RWPE2 (cell line): ENCODE data around the gene PRKCH.
"Not testable (repeated sequence)": the region's sequence is repeated elsewhere in the genome, so short reads cannot be mapped to it uniquely, and the experiment has no call there.

Experiments used
- ATAC-seq: fragments of 200-7000 bp; cut with Tn5 transposase; 3 replicates; pipeline ENCODE4 v1.9.1; 2021; ENCODE audit warnings: low read depth
- DNase-seq: peaks from one replicate; pipeline ENCODE4 v3.0.0-alpha.2; 2020; ENCODE audit warnings: low spot score
- H3K27ac ChIP-seq: fragments of 450-650 bp; 2 replicates; pipeline ENCODE4 v1.5.1; 2017; ENCODE audit warnings: mild to moderate bottlenecking; ENCODE audit not compliant: poor library complexity, severe bottlenecking
- H3K27me3 ChIP-seq: fragments of 250-450 bp; sonication (Bioruptor Pico); 2 replicates; pipeline ENCODE4 v1.5.1; 2021; ENCODE audit warnings: mild to moderate bottlenecking, moderate library complexity; ENCODE audit not compliant: insufficient read depth, poor library complexity, severe bottlenecking
- H3K36me3 ChIP-seq: fragments of 250-450 bp; sonication (Bioruptor Pico); 2 replicates; pipeline ENCODE4 v1.5.1; 2020; ENCODE audit warnings: low read depth, mild to moderate bottlenecking, moderate library complexity
- H3K4me1 ChIP-seq: fragments of 250-450 bp; sonication (Bioruptor Pico); 2 replicates; pipeline ENCODE4 v1.5.1; 2021; ENCODE audit warnings: mild to moderate bottlenecking, moderate library complexity; ENCODE audit not compliant: insufficient read depth, poor library complexity, severe bottlenecking
- H3K4me3 ChIP-seq: fragments of 250-450 bp; sonication (Bioruptor Pico); 2 replicates; pipeline ENCODE4 v1.5.1; 2021; ENCODE audit warnings: mild to moderate bottlenecking, moderate library complexity; ENCODE audit not compliant: severe bottlenecking
- H3K9me3 ChIP-seq: fragments of 250-450 bp; sonication (Bioruptor Pico); 2 replicates; pipeline ENCODE4 v1.5.1; 2021; ENCODE audit warnings: mild to moderate bottlenecking, moderate library complexity; ENCODE audit not compliant: severe bottlenecking
- TF ChIP-seq, protein P1 (sequence below): fragments of 450-650 bp; IDR thresholded peaks from one replicate; pipeline ENCODE4 v1.5.1; 2017; ENCODE audit warnings: mild to moderate bottlenecking, moderate library complexity; ENCODE audit not compliant: poor library complexity, severe bottlenecking

Gene PRKCH

DNA sequence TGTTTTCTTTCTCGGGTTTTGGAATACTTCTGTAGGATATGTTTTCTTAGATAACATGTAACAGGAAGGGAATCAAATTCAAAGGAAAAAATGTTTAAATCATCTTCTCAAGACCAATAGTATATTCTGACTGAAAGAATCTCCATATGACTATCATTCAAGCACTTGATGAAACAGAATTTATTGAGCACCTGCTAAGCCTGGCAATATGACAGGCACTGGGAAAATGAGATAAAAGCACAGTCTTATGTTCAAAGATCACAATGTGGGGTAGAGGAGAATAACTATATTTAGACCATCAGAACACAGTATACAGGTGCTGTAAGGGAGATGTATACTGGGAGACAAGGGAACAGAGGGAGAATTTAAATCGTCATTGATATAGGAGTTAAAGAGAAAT lies 21.2 kb upstream of the PRKCH start:
- TF ChIP-seq, protein P1, sequence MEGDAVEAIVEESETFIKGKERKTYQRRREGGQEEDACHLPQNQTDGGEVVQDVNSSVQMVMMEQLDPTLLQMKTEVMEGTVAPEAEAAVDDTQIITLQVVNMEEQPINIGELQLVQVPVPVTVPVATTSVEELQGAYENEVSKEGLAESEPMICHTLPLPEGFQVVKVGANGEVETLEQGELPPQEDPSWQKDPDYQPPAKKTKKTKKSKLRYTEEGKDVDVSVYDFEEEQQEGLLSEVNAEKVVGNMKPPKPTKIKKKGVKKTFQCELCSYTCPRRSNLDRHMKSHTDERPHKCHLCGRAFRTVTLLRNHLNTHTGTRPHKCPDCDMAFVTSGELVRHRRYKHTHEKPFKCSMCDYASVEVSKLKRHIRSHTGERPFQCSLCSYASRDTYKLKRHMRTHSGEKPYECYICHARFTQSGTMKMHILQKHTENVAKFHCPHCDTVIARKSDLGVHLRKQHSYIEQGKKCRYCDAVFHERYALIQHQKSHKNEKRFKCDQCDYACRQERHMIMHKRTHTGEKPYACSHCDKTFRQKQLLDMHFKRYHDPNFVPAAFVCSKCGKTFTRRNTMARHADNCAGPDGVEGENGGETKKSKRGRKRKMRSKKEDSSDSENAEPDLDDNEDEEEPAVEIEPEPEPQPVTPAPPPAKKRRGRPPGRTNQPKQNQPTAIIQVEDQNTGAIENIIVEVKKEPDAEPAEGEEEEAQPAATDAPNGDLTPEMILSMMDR, result no peak
- H3K36me3 ChIP-seq, result no peaks in the 10 kb centered on the region
- no peaks in the 10 kb centered on the region for H3K4me1 ChIP-seq
- no peaks in the 10 kb centered on the region for H3K27me3 ChIP-seq
- no peak overlapping the region for H3K4me3 ChIP-seq
- no peaks in the 10 kb centered on the region for H3K9me3 ChIP-seq
- ATAC-seq (no peak), DNase-seq (no peak)
- no peak overlapping the region for H3K27ac ChIP-seq

DNA sequence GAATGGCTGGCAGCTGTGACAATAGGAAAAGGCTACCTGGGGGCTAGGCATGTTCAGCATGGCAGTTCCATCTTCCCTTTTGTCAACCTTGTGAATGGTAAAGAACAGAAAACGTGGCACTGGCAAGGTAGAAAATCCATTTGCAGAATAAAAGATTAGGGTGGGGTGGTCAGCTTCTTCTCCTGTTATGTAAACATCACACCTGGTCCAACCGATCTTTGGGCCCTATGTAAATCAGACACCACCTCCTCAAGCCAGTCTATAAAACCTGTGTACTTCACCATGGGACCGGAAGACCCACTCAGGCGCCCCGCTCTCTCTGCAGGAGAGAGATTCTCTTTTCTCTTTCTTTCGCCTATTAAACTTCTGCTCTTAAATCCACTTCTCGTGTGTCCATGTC lies 20.6 kb upstream of the PRKCH start:
- TF ChIP-seq, protein P1, result no peak

DNA sequence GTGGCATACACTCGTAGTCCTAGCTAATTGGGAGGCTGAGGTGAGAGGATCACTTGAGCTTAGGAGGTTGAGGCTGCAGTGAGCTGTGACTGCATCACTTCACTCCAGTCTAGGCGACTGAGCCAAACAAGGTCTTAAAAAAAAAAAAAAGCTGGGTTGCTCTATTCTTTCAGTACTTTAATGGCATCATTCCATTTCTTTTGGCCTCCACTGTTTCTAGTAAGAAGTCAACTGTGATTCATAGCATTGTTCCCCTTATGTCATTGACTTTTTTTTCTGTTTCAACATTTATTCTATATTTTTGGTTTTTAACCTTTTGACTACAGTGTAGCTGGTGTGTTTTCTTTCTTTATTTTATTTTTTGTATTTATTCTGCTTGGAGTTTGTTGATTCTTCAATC lies 16.7 kb upstream of the PRKCH start:
- H3K27ac ChIP-seq, result no peak overlapping the region
- H3K36me3 ChIP-seq, result no peaks in the 10 kb centered on the region
- TF ChIP-seq, protein P1, result no peak
- H3K9me3 ChIP-seq, result no peaks in the 10 kb centered on the region
- DNase-seq (no peak), ATAC-seq (no peak)
- H3K4me3 ChIP-seq, result no peak overlapping the region
- H3K4me1 ChIP-seq, result no peaks in the 10 kb centered on the region
- H3K27me3 ChIP-seq, result no peaks in the 10 kb centered on the region

More for the DNA sequence above, 20.6 kb upstream of the PRKCH start:
- ATAC-seq (no peak), DNase-seq (no peak)
- H3K36me3 ChIP-seq, result no peaks in the 10 kb centered on the region
- no peak overlapping the region for H3K27ac ChIP-seq
- H3K4me3 ChIP-seq, result no peak overlapping the region
- H3K4me1 ChIP-seq, result no peaks in the 10 kb centered on the region
- no peaks in the 10 kb centered on the region for H3K27me3 ChIP-seq
- H3K9me3 ChIP-seq, result no peaks in the 10 kb centered on the region

DNA sequence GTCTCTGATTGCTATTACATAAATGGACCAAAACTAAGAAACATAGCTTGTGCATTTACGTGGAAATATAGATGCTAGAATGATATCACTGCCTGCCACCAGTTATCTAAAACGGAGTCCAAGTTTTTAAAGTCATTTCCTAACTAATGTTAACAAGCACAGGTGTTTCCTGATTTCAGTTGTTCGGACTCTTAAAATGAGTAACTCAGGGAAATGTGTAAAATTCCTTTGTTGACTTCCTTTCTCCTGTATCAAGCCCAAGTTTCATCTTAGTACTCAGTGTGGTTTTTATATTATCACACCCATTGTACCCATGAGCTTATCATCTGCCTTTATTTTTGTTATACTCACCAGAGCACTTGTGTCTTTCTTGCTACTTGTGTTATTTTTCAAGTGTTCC lies 13.2 kb upstream of the PRKCH start:
- H3K4me1 ChIP-seq, result no peaks in the 10 kb centered on the region
- H3K9me3 ChIP-seq, result no peaks in the 10 kb centered on the region
- H3K27ac ChIP-seq, result no peak overlapping the region
- DNase-seq (no peak), ATAC-seq (no peak)
- H3K36me3 ChIP-seq, result no peaks in the 10 kb centered on the region
- H3K4me3 ChIP-seq, result no peak overlapping the region
- no peaks in the 10 kb centered on the region for H3K27me3 ChIP-seq
- TF ChIP-seq, protein P1, result no peak

DNA sequence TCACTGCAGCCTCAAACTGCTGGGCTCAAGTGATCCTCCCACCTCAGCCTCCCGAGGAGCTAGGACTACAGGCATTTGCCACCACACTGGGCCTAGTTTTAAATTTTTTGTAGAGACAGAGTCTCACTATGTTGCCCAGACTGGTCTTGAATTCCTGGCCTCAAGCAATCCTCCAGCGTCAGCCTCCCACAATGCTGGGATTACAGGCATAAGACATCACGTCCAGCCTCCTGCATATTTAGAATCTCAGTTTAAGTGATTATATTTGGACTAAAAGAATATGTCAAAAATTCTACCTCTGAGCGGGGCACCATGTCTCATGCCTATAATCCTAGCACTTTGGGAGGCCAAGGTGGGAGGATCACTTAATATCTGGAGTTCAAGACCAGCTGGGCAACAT lies 12.7 kb upstream of the PRKCH start:
- not testable (repeated sequence) for H3K4me1 ChIP-seq, H3K4me3 ChIP-seq, H3K36me3 ChIP-seq, H3K9me3 ChIP-seq, H3K27me3 ChIP-seq, ATAC-seq, H3K27ac ChIP-seq, DNase-seq
